HTERT RPE-1 (cell line): ENCODE results near the gene RAPGEF6.
"Not testable (repeated sequence)": the region's sequence is repeated elsewhere in the genome, so short reads cannot be mapped to it uniquely, and the experiment has no call there.

ENCODE experiments used
- in situ Hi-C: fragments of 300-500 bp; cut with MboI; formaldehyde crosslinking; loops from 4 replicates; pipeline ENCODE4 v1.14.3; 2020; ENCODE audit warnings: low sequenced_read_pairs

RAPGEF6 gene

DNA sequence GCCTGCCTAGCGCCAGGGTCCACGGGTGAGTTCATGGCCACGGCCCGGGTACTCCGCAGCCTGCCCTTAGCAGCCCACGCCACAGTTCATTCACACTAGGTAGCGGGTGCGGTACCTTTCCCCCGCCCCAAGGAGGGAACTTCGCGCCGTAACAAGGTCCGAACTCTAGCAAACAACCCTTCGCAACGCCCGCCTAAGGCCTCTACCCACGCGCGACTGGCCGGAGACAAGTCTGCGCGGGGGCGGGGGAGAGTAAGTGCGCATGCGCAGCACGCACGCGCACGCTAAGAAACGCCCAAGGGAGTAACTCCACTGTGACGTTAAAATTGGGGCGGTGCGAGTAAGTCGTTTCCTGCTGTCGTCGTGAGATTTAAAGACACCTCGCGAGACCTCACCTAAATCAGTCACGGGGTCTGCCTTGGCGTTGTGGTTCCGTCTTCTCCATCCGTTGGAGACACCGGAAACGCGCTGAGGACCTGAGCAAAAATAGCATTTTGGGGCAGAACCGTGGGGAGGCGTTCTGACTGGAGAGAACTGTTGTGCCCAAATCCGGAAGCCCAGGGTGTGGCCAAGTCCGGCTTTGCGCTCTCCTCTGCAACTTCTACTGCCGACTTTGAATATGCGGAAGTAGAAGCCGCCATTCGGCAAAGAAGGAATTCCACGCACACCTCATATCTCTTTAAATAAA lies at the start of gene RAPGEF6:
RAPGEF6 (minus strand) TSS at position 234 of the 688 bp plus-strand sequence; CDS start at position 35, 199 bp downstream.
- in situ Hi-C loops: no loop called here

DNA sequence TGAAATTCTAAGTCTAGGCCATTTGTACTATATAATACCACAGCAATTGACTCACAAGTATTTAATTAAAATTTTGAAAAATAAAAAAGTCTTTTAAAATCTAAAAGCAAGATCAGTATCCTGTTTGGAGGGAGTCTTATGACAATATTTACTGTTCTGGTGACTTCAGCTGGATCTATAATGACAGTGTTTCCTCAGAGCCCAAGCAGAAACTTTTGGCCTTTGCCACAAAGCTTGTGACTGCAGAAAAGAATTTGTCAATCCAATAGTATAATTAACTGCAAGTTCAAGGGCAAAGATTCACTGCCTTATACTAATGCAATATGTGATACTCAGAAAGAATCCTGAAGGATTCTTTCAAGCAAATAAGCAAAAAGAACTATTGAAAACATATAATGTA lies 49.6 kb upstream of the RAPGEF6 start:
- in situ Hi-C loops: no loop called here

GRCh38 chr5:131684051-131684450 lies 49.0 kb upstream of the RAPGEF6 start:
- in situ Hi-C loops: no loop called here

- in situ Hi-C loops: no loop called here
Measured at GRCh38 chr5:131682826-131683225, 47.8 kb upstream of the RAPGEF6 start.

GRCh38 chr5:131682175-131682574 lies 47.1 kb upstream of the RAPGEF6 start:
- in situ Hi-C loops: no loop called here

DNA sequence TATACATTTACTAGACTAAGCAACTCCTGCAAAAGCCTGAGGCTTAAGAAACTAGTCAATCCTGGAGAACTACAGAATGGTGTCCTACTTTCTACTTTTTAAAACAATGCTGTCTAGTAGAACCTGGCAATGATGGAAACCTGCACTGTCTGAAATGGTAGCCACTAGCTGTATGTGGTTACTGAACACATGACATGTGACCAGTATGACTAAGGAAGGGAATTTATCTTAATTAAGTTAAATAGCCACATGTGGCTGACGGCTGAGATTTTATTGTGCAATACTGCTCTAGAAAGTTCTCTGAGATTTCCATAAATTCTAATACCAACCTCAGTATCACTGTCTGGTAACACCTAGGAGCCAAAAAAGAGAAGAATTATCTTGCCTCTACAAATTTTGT lies 44.9 kb upstream of the RAPGEF6 start:
- in situ Hi-C loops: no loop called here

- in situ Hi-C loops: not testable (repeated sequence)
Measured at GRCh38 chr5:131678273-131678672, 43.2 kb upstream of the RAPGEF6 start.

DNA sequence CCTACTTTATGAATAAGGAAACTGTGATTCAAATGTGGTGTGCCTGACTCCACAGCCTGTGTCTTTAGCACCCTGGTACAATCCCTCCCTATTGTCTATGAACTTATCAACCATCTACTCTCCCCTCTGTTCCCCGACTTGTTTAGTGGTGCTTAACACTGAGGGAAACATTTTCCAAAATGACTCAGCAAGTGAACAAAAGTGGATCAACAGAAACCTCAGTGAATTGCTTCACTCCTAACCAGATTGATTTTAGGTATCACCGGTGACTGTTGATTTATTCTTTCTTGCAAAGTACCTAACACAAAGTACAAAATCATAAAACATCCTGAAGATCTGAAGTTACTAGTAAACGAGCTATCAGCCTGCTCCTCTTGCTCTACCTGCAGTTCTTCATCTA lies 42.1 kb upstream of the RAPGEF6 start:
- in situ Hi-C loops: no loop called here

GRCh38 chr5:131672776-131673175 lies 37.7 kb upstream of the RAPGEF6 start:
- in situ Hi-C loops: no loop called here

GRCh38 chr5:131671994-131672655 lies 37.1 kb upstream of the RAPGEF6 start:
- in situ Hi-C loops: no loop called here

DNA sequence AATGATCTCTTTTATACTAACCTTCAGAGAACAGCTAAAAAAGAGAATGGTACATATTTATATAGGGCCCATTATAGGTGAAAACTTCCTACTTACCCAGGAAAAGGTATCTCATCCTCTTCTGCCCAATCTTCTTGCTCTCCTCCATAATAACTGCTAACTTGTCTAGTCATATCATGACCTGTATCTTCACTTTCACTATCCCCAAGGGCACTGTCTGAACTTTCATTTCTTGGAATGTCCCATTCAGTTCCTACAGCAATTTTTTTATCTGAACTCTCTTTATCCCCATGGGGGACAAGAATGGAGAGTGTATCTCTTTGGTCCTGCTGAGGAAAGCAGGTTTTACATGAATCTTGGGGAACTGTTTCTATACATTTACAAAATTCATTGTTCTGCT lies 36.4 kb upstream of the RAPGEF6 start:
- in situ Hi-C loops: no loop called here

- in situ Hi-C loops: no loop called here
Measured at GRCh38 chr5:131664929-131665328, 29.9 kb upstream of the RAPGEF6 start.

DNA sequence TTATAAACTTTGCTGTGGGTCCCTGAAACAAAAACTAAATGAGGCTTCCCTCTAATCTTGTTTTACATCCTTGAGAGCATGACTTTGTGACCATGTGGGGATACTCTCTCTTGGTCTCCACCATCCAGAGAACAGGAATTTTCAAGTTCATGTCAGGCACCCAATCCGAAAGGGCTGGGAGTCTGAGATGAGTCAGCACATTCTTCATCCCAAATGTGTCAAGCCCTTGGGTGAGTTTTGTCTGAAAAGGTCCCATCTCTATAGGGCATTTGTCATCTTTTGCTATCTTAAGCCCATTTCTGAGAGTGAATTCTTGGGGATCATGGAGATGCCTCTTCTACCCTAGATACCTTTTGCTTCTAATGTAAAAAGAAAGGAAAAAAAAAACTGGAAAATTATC lies 26.9 kb upstream of the RAPGEF6 start:
- in situ Hi-C loops: no loop called here

DNA sequence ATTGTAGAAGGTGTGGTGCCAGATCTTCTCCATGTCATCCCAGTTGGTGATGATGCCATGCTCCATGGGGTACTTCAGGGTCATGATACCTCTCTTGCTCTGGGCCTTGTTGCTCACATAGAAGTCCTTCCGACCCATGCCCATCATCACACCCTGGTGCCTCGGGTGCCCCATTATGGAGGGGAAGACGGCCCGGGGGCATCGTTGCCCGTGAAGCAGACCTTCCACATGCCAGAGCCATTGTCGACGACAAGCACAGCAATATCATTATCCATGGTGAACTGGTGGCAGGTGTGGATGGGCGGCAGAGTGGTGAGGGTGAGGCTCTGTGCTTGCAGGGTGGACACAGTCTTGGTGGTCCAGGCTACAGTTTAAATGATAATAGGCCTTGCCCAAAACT lies 24.8 kb upstream of the RAPGEF6 start:
- in situ Hi-C loops: no loop called here

DNA sequence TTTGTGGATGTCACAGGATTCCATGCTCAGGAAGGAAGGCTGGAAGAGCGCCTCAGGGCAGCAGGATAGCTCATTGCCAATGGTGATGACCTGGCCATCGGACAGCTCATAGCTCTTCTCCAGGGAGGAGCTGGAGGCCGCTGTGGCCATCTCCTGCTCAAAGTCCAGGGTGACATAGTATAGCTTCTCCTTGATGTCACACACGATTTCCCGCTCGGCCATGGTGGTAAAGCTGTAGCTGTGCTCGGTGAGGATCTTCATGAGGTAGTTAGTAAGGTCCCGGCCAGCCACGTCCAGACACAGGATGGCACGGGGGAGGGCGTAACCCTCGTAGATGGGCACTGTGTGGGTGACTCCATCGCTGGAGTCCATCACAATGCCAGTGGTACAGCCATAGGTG lies 24.3 kb upstream of the RAPGEF6 start:
- in situ Hi-C loops: no loop called here

DNA sequence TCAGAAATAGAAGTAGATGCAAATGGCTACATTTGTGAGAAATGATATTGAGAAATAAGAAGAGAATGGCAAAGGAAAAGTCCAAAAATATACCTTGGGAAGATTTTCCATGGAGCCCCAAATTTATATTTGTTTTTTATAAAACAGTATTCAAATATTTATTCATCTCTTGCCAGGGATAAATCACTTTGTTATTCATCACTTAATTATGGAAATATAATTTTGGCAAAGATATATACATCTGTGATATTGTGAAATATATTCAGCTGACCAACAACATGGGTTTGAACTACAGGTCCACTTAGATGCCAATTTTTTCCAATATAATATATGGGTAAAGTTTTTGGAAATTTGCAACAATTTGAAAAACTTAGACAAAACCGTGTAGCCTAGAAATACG lies 19.7 kb upstream of the RAPGEF6 start:
- in situ Hi-C loops: no loop called here

- in situ Hi-C loops: no loop called here
Measured at GRCh38 chr5:131654309-131654708, 19.3 kb upstream of the RAPGEF6 start.

DNA sequence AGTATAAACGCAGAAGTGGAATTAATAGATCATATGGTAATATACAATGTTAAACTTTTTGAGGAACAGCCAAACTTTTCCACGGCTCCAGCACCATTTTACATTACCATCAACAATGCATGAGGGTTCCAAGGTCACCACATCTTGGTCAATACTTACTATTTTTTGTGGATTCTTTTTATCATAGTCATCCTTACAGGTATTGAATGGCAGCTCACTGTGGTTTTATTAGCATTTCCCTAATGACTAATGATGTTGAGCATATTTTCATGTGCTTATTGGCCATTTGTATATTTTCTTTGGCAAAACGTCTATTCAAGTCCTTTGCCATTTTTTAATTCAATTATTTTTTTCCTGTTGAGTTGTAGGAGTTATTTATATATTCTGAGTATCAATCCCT lies 14.1 kb upstream of the RAPGEF6 start:
- in situ Hi-C loops: no loop called here

DNA sequence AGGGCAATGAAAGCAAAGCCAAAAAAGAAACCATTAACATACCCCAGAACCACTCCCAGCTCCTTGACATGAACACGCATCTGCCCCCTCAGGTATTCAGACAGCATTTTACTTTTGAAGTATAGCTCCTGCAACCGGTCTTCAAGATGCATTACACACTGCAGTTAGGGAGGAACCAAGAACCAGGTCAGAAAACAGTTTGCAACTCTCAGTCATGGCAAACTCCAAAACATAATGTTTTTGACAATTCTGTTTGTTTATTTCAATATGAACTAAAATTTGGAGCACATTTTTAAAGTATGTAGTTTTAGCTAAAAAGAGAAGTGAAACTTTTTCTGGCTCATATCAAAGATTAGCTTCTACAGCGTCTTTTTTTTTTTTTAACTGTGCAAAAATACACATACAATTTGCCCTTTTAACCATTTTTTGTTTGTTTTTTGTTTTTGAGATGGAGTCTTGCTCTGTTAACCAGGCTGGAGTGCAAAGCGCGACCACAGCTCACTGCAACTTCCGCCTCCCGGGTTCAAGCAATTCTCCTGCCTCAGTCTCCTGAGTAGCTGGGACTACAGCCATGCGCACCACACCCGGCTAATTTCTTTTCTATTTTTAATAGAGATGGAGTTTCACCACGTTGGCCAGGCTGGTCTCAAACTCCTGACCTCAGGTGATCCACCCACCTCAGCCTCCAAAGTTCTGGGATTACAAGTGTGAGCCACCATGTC lies 12.2 kb upstream of the RAPGEF6 start:
- in situ Hi-C loops: no loop called here

GRCh38 chr5:131644822-131645221 lies 9.8 kb upstream of the RAPGEF6 start:
- in situ Hi-C loops: no loop called here

GRCh38 chr5:131644370-131644769 lies 9.3 kb upstream of the RAPGEF6 start:
- in situ Hi-C loops: no loop called here

GRCh38 chr5:131641494-131641893 lies 6.5 kb upstream of the RAPGEF6 start:
- in situ Hi-C loops: no loop called here
